ENCODE data around the gene NUP214.

NUP214 gene

GRCh38 chr9:131082774-131083512 is 42.4 kb upstream of the NUP214 start:
- no peak overlapping the region for H3K4me3 ChIP-seq (replicated peaks; ENCODE audit: low read depth, low read length)
- no peak for TF ChIP-seq CTCF (IDR thresholded peaks at IDR 0.05; ENCODE audit: low read depth, low read length, missing control alignments)
- DNase-seq (ENCODE audit: extremely low read depth, low read depth) = no peak

GRCh38 chr9:131084661-131085369 is 40.6 kb upstream of the NUP214 start:
- TF ChIP-seq CTCF (IDR thresholded peaks at IDR 0.05; ENCODE audit: low read depth, low read length, missing control alignments) = no peak
- no peak for DNase-seq (ENCODE audit: extremely low read depth, low read depth)
- no peak overlapping the region for H3K4me3 ChIP-seq (replicated peaks; ENCODE audit: low read depth, low read length)

GRCh38 chr9:131085370-131086122 is 39.8 kb upstream of the NUP214 start:
- TF ChIP-seq CTCF (IDR thresholded peaks at IDR 0.05; ENCODE audit: low read depth, low read length, missing control alignments) = no peak
- no peak for DNase-seq (ENCODE audit: extremely low read depth, low read depth)
- no peak overlapping the region for H3K4me3 ChIP-seq (replicated peaks; ENCODE audit: low read depth, low read length)

DNA sequence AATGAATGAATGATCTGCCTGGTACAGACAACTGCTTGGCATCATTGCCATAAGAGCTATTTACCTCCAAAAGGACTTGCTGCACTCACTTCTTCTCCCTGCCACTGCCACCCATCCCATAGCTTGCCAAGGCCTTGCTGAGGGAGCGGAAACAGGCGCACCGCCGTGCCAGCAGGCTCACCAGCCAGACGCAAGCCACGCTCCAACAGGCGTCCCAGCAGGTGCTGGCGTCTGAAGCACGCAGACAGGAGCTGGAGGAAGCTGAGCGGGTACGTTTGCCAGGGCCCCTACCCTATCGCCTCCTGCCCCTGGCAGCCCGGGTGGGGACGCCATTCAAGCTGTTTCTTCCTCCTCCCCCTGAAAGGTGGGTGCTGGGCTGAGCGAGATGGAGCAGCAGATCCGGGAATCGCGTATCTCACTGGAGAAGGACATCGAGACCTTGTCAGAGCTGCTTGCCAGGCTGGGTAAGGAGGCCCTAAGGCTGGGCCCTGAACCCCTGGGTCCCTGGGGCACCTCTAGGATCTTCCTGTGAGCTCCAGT is 38.0 kb upstream of the NUP214 start:
- no peak for DNase-seq (ENCODE audit: extremely low read depth, low read depth)

GRCh38 chr9:131090025-131090787 is 35.2 kb upstream of the NUP214 start:
- no peak for DNase-seq (ENCODE audit: extremely low read depth, low read depth)
- no peak overlapping the region for H3K4me3 ChIP-seq (replicated peaks; ENCODE audit: low read depth, low read length)
- TF ChIP-seq CTCF (IDR thresholded peaks at IDR 0.05; ENCODE audit: low read depth, low read length, missing control alignments) = no peak

More for the DNA sequence above, 38.0 kb upstream of the NUP214 start:
- TF ChIP-seq CTCF (IDR thresholded peaks at IDR 0.05; ENCODE audit: low read depth, low read length, missing control alignments) = no peak
- no peak overlapping the region for H3K4me3 ChIP-seq (replicated peaks; ENCODE audit: low read depth, low read length)

Measured in HFF-Myc (cell line).